Measurements from ENCODE around the gene GDF11.

The GDF11 gene

GRCh38 chr12:55742719-55743405 is at the start of gene GDF11:
TSS of gene GDF11 (plus strand) at chr12:55743122. CDS start at chr12:55743317, 195 bp downstream.
- peak; percentile 12 to 40 for DNase-seq

- no peak for DNase-seq
Measured at GRCh38 chr12:55693323-55694187, 49.4 kb upstream of the GDF11 start.

- DNase-seq = no peak
Measured at GRCh38 chr12:55694188-55694515, 48.8 kb upstream of the GDF11 start.

GRCh38 chr12:55694651-55695050 is 48.3 kb upstream of the GDF11 start:
- DNase-seq = no peak

- no peak for DNase-seq
Measured at GRCh38 chr12:55695349-55695748, 47.6 kb upstream of the GDF11 start.

GRCh38 chr12:55696141-55696540 is 46.8 kb upstream of the GDF11 start:
- no peak for DNase-seq

- DNase-seq = no peak
Measured at GRCh38 chr12:55696796-55697462, 46.0 kb upstream of the GDF11 start.

- DNase-seq = no peak
Measured at GRCh38 chr12:55697686-55698085, 45.2 kb upstream of the GDF11 start.

- DNase-seq = no peak
Measured at GRCh38 chr12:55698241-55698955, 44.5 kb upstream of the GDF11 start.

- no peak for DNase-seq
Measured at GRCh38 chr12:55698965-55699364, 44.0 kb upstream of the GDF11 start.

GRCh38 chr12:55699471-55700055 is 43.4 kb upstream of the GDF11 start:
- no peak for DNase-seq

- DNase-seq = no peak
Measured at GRCh38 chr12:55700255-55701018, 42.5 kb upstream of the GDF11 start.

GRCh38 chr12:55702861-55703260 is 40.1 kb upstream of the GDF11 start:
- DNase-seq = no peak

GRCh38 chr12:55703288-55703687 is 39.6 kb upstream of the GDF11 start:
- DNase-seq = no peak

- no peak for DNase-seq
Measured at GRCh38 chr12:55703901-55704761, 38.8 kb upstream of the GDF11 start.

- DNase-seq = no peak
Measured at GRCh38 chr12:55704824-55705718, 37.9 kb upstream of the GDF11 start.

GRCh38 chr12:55705782-55706402 is 37.0 kb upstream of the GDF11 start:
- DNase-seq = no peak

GRCh38 chr12:55706568-55707218 is 36.2 kb upstream of the GDF11 start:
- DNase-seq = no peak

- DNase-seq = peak in 1 of 2 donors; percentile 24
Measured at GRCh38 chr12:55707219-55707671, 35.7 kb upstream of the GDF11 start.
